ENCODE measurements around the gene TLL2. TPM values are rescaled to one million over a fixed set of nuclear protein-coding genes. Genes with fewer than 3 reads are reported as not detected.

Gene TLL2
- total and polyA plus RNA-seq, 2 experiments from 2014 or later, result 2.6 to 3.0 TPM

- Histone ChIP-seq H3K4me2 (no peak overlapping the region), H3F3A (replicated peaks; ENCODE audit: low read depth) (no peaks in the 10 kb centered on the region), H3K27me3 (ENCODE audit: insufficient read depth) (no peaks in the 10 kb centered on the region), H3K4me3 (no peak overlapping the region), H3K9me2 (ENCODE audit: insufficient read depth) (0 out of 2 replicates have a peak, but pooled peaks cover 2% of the 10 kb centered on the region), H2AFZ (no peak overlapping the region), H3K4me1 (ENCODE audit: insufficient read depth) (no peaks in the 10 kb centered on the region), H3K27ac (ENCODE audit: low read depth) (no peak overlapping the region), H3K36me3 (ENCODE audit: insufficient read depth) (no peaks in the 10 kb centered on the region), H3K79me2 (replicated peaks; ENCODE audit: insufficient read depth) (no peaks in the 10 kb centered on the region), H4K20me1 (replicated peaks; ENCODE audit: insufficient read depth) (no peaks in the 10 kb centered on the region)
- H3K9me3 Mint-ChIP-seq, result no peaks in the 10 kb centered on the region
- no peaks in the 10 kb centered on the region for H3K36me3 Mint-ChIP-seq (ENCODE audit: low read depth)
- no peak overlapping the region for H3K27ac Mint-ChIP-seq
- H3K27me3 Mint-ChIP-seq (ENCODE audit: insufficient read depth, low read depth, poor library complexity), result no peaks in the 10 kb centered on the region
- TF ChIP-seq ZNF114 (CRISPR knock-in tag; IDR thresholded peaks at IDR 0.05), result no peak
- TF ChIP-seq ZNF331 (CRISPR knock-in tag; IDR thresholded peaks at IDR 0.05; ENCODE audit: low read depth), result no peak
- no peak for TF ChIP-seq ETS1 (IDR thresholded peaks at IDR 0.05)
- TF ChIP-seq CTCF (conservative IDR thresholded peaks at IDR 0.05; ENCODE audit: low read depth in 2 of 2), result no peak
- no peak for TF ChIP-seq POLR2AphosphoS5 (IDR thresholded peaks at IDR 0.05; ENCODE audit: low read depth)
- TF ChIP-seq CREB1 (CRISPR knock-in tag; IDR thresholded peaks at IDR 0.05; ENCODE audit: low read depth), result no peak
- TF ChIP-seq NANOG (IDR thresholded peaks at IDR 0.05; ENCODE audit: borderline replicate concordance), result no peak
- TF ChIP-seq EZH2phosphoT487 (IDR thresholded peaks at IDR 0.05; ENCODE audit: unreplicated experiment), result no peak
- TF ChIP-seq, protein P1, sequence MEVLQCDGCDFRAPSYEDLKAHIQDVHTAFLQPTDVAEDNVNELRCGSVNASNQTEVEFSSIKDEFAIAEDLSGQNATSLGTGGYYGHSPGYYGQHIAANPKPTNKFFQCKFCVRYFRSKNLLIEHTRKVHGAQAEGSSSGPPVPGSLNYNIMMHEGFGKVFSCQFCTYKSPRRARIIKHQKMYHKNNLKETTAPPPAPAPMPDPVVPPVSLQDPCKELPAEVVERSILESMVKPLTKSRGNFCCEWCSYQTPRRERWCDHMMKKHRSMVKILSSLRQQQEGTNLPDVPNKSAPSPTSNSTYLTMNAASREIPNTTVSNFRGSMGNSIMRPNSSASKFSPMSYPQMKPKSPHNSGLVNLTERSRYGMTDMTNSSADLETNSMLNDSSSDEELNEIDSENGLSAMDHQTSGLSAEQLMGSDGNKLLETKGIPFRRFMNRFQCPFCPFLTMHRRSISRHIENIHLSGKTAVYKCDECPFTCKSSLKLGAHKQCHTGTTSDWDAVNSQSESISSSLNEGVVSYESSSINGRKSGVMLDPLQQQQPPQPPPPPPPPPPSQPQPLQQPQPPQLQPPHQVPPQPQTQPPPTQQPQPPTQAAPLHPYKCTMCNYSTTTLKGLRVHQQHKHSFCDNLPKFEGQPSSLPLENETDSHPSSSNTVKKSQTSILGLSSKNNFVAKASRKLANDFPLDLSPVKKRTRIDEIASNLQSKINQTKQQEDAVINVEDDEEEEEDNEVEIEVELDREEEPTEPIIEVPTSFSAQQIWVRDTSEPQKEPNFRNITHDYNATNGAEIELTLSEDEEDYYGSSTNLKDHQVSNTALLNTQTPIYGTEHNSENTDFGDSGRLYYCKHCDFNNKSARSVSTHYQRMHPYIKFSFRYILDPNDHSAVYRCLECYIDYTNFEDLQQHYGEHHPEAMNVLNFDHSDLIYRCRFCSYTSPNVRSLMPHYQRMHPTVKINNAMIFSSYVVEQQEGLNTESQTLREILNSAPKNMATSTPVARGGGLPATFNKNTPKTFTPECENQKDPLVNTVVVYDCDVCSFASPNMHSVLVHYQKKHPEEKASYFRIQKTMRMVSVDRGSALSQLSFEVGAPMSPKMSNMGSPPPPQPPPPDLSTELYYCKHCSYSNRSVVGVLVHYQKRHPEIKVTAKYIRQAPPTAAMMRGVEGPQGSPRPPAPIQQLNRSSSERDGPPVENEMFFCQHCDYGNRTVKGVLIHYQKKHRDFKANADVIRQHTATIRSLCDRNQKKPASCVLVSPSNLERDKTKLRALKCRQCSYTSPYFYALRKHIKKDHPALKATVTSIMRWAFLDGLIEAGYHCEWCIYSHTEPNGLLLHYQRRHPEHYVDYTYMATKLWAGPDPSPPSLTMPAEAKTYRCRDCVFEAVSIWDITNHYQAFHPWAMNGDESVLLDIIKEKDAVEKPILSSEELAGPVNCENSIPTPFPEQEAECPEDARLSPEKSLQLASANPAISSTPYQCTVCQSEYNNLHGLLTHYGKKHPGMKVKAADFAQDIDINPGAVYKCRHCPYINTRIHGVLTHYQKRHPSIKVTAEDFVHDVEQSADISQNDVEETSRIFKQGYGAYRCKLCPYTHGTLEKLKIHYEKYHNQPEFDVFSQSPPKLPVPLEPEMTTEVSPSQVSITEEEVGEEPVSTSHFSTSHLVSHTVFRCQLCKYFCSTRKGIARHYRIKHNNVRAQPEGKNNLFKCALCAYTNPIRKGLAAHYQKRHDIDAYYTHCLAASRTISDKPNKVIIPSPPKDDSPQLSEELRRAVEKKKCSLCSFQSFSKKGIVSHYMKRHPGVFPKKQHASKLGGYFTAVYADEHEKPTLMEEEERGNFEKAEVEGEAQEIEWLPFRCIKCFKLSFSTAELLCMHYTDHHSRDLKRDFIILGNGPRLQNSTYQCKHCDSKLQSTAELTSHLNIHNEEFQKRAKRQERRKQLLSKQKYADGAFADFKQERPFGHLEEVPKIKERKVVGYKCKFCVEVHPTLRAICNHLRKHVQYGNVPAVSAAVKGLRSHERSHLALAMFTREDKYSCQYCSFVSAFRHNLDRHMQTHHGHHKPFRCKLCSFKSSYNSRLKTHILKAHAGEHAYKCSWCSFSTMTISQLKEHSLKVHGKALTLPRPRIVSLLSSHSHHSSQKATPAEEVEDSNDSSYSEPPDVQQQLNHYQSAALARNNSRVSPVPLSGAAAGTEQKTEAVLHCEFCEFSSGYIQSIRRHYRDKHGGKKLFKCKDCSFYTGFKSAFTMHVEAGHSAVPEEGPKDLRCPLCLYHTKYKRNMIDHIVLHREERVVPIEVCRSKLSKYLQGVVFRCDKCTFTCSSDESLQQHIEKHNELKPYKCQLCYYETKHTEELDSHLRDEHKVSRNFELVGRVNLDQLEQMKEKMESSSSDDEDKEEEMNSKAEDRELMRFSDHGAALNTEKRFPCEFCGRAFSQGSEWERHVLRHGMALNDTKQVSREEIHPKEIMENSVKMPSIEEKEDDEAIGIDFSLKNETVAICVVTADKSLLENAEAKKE (CRISPR knock-in tag; IDR thresholded peaks at IDR 0.05), result no peak
- no peak for TF ChIP-seq STAT1 (IDR thresholded peaks at IDR 0.05; ENCODE audit: unreplicated experiment)
- TF ChIP-seq JUNB (IDR thresholded peaks at IDR 0.05; ENCODE audit: unreplicated experiment), result no peak
- TF ChIP-seq EZH2 (IDR thresholded peaks at IDR 0.05; ENCODE audit: low read depth, unreplicated experiment), result no peak
- no peak for TF ChIP-seq REST (IDR thresholded peaks at IDR 0.05; ENCODE audit: unreplicated experiment)
- DNase-seq (ENCODE audit: low spot score) (no peak), ATAC-seq (no peak)
- no peak overlapping the region for H3K4me3 Mint-ChIP-seq
- no peaks in the 10 kb centered on the region for H3K4me1 Mint-ChIP-seq
Measured at GRCh38 chr10:96415150-96415890, 98.4 kb downstream of the TLL2 start.
